CD4-positive, CD25-positive, alpha-beta regulatory T cell (primary cell): ENCODE data around the gene F5. TPM values are rescaled to one million over a fixed set of nuclear protein-coding genes. Genes with fewer than 3 reads are reported as not detected.

Experiments
- ATAC-seq, 2 donors: fragments of 150-1000 bp; cut with Tn5 transposase; one replicate each; pipeline ENCODE4 v1.10.0; 2021; ENCODE audit warnings: low read depth in 2 of 2, moderate number of reproducible peaks in 2 of 2, moderate library complexity in 1 of 2
- DNase-seq, 3 donors: peaks; one replicate each; pipeline versions ENCODE4 v3.0.0 to v3.0.0-alpha.2; 2012 to 2022; ENCODE audit warnings: mixed read lengths in 1 of 3
- H3K27ac ChIP-seq: one replicate; pipeline ENCODE4 v1.7.0; 2013; ENCODE audit warnings: mild to moderate bottlenecking, low read length; ENCODE audit not compliant: insufficient read depth, poor library complexity, severe bottlenecking
- H3K27me3 ChIP-seq: one replicate; pipeline ENCODE4 v1.7.0; 2013; ENCODE audit warnings: low read length; ENCODE audit not compliant: control insufficient read depth, insufficient read depth
- H3K36me3 ChIP-seq: one replicate; pipeline ENCODE4 v1.7.0; 2013; ENCODE audit warnings: mild to moderate bottlenecking, low read length, moderate library complexity; ENCODE audit not compliant: control insufficient read depth, insufficient read depth
- H3K4me1 ChIP-seq: 2 replicates; pipeline ENCODE4 v1.7.0; 2013; ENCODE audit warnings: mild to moderate bottlenecking, low read length; ENCODE audit not compliant: insufficient read depth, control insufficient read depth, poor library complexity, severe bottlenecking
- H3K4me3 ChIP-seq: one replicate; pipeline ENCODE4 v1.7.0; 2013; ENCODE audit warnings: low read depth, mild to moderate bottlenecking, low read length, moderate library complexity
- H3K9me3 ChIP-seq, 2 experiments: 1 replicate in 1 of 2; 2 replicates in 1 of 2; pipeline ENCODE4 v1.7.0; 2013; ENCODE audit warnings: low read length in 2 of 2, mild to moderate bottlenecking in 1 of 2, moderate library complexity in 1 of 2; ENCODE audit not compliant: control insufficient read depth in 2 of 2
- H3K27ac Mint-ChIP-seq, 3 donors: one replicate each; pipeline ENCODE4 v1.8.0; 2020 to 2022; ENCODE audit warnings: mild to moderate bottlenecking in 3 of 3, mixed read lengths in 3 of 3, moderate library complexity in 2 of 3
- H3K27me3 Mint-ChIP-seq: one replicate; pipeline ENCODE4 v1.8.0; 2022; ENCODE audit warnings: mild to moderate bottlenecking, mixed read lengths
- H3K36me3 Mint-ChIP-seq: one replicate; pipeline ENCODE4 v1.8.0; 2020; ENCODE audit warnings: mixed read lengths
- H3K4me1 Mint-ChIP-seq, 4 donors: one replicate each; pipeline ENCODE4 v1.8.0; 2020 to 2022; ENCODE audit warnings: mixed read lengths in 4 of 4, mild to moderate bottlenecking in 1 of 4
- H3K4me3 Mint-ChIP-seq, 4 donors: one replicate each; pipeline ENCODE4 v1.8.0; 2020 to 2022; ENCODE audit warnings: mild to moderate bottlenecking in 4 of 4, mixed read lengths in 4 of 4, moderate library complexity in 3 of 4
- H3K9me3 Mint-ChIP-seq, 7 donors: one replicate each; pipeline ENCODE4 v1.8.0; 2020 to 2022; ENCODE audit warnings: mixed read lengths in 7 of 7, mild to moderate bottlenecking in 3 of 7, moderate library complexity in 2 of 7
- polyA plus RNA-seq, 4 donors: library from polyadenylated mRNA; unstranded; fragments of 300-500 nt; fragmentation: Illumina TruSeq; gene quantifications; one replicate each; pipeline ENCODE4 v1.2.3, GENCODE V29; 2021
- total RNA-seq: library from RNA; stranded (reverse); gene quantifications from one replicate; pipeline ENCODE4 v1.2.3, GENCODE V29; 2022

The F5 gene
- 80.6 TPM for total RNA-seq
- 10 to 100 TPM; 10.1 to 29.4 (median 17.5) TPM for polyA plus RNA-seq

DNA sequence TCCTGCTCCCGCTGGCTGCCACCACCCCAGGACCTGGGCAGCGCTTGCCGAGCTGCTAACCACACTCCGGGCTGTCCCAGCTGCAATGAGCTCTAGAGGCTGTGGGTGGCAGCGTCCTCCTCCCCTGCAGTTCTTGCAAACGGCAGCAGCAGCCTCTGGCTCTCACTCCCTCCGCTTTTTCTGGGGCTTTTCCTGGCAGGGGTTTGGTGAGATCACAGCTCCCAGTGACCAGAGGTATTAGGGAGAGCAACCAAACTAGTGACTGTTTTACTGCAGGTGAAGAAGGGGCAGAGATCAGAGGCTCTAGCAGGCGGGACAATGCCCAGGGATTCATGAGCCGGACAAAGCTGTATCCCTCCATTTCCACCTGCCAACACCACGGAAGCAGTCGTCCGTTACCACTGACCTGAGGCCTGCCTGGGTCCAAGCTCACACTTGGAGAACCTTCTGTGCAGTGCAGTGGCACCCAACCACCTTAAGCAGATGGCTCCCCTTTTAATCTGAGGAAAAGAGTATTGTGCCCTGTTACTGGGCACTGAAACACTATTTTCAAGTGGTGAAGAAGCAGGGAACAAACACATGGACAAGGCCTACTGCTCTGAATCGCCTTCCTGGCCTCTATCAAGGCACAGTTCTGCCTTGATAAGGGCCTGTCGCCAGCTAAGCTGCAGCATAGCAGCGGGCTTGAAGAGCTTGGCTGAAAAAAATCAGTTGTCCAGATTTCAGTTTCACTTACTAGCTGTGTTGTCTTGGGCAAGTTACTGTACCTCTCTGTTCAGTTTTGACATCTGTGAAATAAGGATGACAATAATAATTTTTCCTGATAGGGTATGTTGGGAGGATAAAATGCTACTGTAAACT, at the start of gene F5:
F5 (minus strand) TSS at position 87 of the 861 bp plus-strand sequence. CDS start 95 bp downstream, outside the sequence.
- Mint-ChIP-seq H3K27me3 (no peaks in the 10 kb centered on the region), H3K36me3 (no peaks in the 10 kb centered on the region), H3K9me3 (no peaks in the 10 kb centered on the region), H3K4me1 (peaks cover 27 to 66% (median 47%) of the 10 kb centered on the region in 4 donors), H3K4me3 (peak within 1 kb of the TSS; percentile 94 to 98 (median 95)), H3K27ac (peak within 1 kb of the TSS; percentile 88 to 97 (median 88))
- Histone ChIP-seq H3K4me3 (peak within 1 kb of the TSS; percentile 90), H3K27me3 (no peaks in the 10 kb centered on the region), H3K4me1 (peaks cover 53% of the 10 kb centered on the region), H3K36me3 (no peaks in the 10 kb centered on the region), H3K27ac (peak within 1 kb of the TSS; percentile 60), H3K9me3 (no peaks in the 10 kb centered on the region)
- ATAC-seq (peak; percentile 95 to 97), DNase-seq (peak; percentile 65 to 92 (median 78))

DNA sequence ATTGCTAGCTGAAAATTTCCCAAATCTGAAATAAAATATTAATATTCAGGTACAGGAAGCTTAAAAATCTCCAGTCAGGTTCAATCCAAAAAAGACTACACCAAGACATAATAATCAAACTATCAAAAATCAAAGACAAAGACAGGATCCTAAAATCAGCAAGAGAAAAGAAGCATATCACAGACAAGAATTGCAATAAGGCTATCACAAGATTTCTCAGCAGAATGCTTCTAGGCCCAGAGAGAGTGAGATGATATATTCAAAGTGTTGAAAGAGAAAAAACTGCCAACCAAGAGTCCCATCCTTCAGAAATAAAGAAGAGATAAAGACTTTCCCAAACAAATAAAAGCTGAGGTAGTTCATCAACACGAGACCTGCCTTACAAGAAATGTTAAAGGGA, 48.6 kb upstream of the F5 start:
- H3K4me1 ChIP-seq = peaks cover 4% of the 10 kb centered on the region
- H3K27ac Mint-ChIP-seq = no peak overlapping the region

DNA sequence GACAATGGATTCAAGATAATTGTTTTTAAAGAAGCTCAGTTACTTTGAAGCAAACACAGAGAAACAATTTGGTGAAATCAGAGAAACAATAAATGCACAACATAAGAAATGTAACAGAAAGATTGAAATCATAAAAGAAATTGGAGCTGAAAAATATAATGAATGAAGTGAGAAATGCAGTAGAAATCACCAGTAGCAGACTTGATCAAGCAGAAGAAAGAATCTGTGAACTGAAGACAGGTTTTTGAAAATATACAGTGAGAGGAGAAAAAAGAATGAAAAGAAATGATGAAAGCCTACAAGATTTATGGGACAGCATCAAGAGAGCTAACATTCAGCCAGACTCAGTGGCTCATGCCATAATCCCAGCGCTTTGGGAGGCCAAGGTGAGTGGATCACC, 47.9 kb upstream of the F5 start:
- no peak for DNase-seq
- peaks cover 2% of the 10 kb centered on the region for H3K36me3 ChIP-seq
- H3K4me3 ChIP-seq = no peak overlapping the region
- H3K4me1 ChIP-seq = no peaks in the 10 kb centered on the region
- H3K4me3 Mint-ChIP-seq = no peak overlapping the region
- H3K27me3 ChIP-seq = no peaks in the 10 kb centered on the region
- H3K36me3 Mint-ChIP-seq = peaks cover 27% of the 10 kb centered on the region
- H3K27ac ChIP-seq = no peak overlapping the region
- H3K9me3 ChIP-seq = peaks cover 19 to 25% of the 10 kb centered on the region in 2 experiments
- no peak overlapping the region for H3K27ac Mint-ChIP-seq
- peaks cover 3 to 24% (median 17%) of the 10 kb centered on the region in 4 donors for H3K4me1 Mint-ChIP-seq
- ATAC-seq = no peak
- H3K27me3 Mint-ChIP-seq = peaks cover 5% of the 10 kb centered on the region
- peaks cover 2 to 23% (median 14%) of the 10 kb centered on the region in 7 donors for H3K9me3 Mint-ChIP-seq

More for the DNA sequence above, 48.6 kb upstream of the F5 start:
- Mint-ChIP-seq H3K36me3 (peaks cover 28% of the 10 kb centered on the region), H3K9me3 (peaks cover 2 to 23% (median 14%) of the 10 kb centered on the region in 7 donors), H3K27me3 (peaks cover 5% of the 10 kb centered on the region), H3K4me1 (peaks cover 9 to 26% (median 17%) of the 10 kb centered on the region in 4 donors), H3K4me3 (no peak overlapping the region)
- H3K4me3 ChIP-seq = no peak overlapping the region
- no peak overlapping the region for H3K27ac ChIP-seq
- no peak for DNase-seq
- H3K9me3 ChIP-seq = peaks cover 19 to 25% of the 10 kb centered on the region in 2 experiments
- H3K36me3 ChIP-seq = peaks cover 2% of the 10 kb centered on the region
- H3K27me3 ChIP-seq = no peaks in the 10 kb centered on the region
- ATAC-seq = no peak

DNA sequence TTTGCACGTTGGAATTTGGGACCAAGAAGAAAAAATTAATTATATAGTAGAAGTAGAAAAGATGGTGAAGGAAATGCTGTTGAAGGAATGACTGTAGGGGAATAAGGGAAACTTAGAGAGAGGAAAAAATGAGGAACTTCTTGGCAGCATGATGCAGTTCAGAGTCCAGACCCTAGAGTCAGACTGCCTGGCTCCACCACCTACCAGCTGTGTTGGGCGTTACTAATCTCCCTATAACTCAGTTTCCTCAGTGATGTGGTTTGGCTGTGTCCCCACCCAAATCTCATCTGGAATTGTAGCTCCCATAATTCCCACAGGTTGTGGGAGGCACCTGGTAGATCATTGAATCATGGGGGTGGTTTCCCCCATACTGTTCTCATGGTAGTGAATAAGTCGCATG, 45.0 kb upstream of the F5 start:
- DNase-seq = no peak
- no peaks in the 10 kb centered on the region for H3K27me3 ChIP-seq
- H3K36me3 Mint-ChIP-seq = peaks cover 27% of the 10 kb centered on the region
- H3K9me3 Mint-ChIP-seq = peaks cover 0 to 21% (median 8%) of the 10 kb centered on the region in 7 donors
- peaks cover 19 to 25% of the 10 kb centered on the region in 2 experiments for H3K9me3 ChIP-seq
- H3K4me1 ChIP-seq = peaks cover 7% of the 10 kb centered on the region
- no peak for ATAC-seq
- H3K4me1 Mint-ChIP-seq = peaks cover 3 to 36% (median 27%) of the 10 kb centered on the region in 4 donors
- H3K4me3 Mint-ChIP-seq = no peak overlapping the region
- H3K4me3 ChIP-seq = no peak overlapping the region
- peaks cover 2% of the 10 kb centered on the region for H3K36me3 ChIP-seq
- H3K27me3 Mint-ChIP-seq = peaks cover 5% of the 10 kb centered on the region
- peak overlapping the region in 1 of 3 donors; percentile 17 for H3K27ac Mint-ChIP-seq
- no peak overlapping the region for H3K27ac ChIP-seq

DNA sequence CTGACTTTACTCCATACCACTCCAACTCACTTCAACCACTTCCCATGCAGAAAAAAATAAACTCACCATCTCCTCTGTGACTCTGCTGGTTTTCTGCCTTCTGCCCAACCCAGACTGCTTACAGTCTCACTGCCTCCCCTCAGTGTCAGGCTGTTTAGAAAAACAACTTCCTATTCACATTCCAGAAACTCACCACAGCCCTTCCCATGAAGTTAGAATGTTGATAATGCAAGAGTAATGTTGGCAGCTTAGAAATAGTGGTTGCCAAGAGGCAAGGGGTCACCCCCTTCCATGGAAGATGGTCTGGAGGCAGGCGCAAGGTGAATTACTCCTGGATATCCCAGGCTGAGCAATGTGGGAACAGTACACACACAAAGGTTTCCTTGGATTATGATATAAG, 43.7 kb upstream of the F5 start, which contains the start of gene SELP:
SELP (minus strand) TSS at position 119 of the 400 bp plus-strand sequence; CDS start at position 69, 50 bp downstream.
- Mint-ChIP-seq H3K27me3 (peaks cover 5% of the 10 kb centered on the region), H3K36me3 (peaks cover 32% of the 10 kb centered on the region), H3K9me3 (peaks cover 2 to 17% (median 7%) of the 10 kb centered on the region in 7 donors), H3K27ac (peak within 1 kb of the TSS in 2 of 3 donors; percentile 74 to 75), H3K4me1 (peaks cover 9 to 47% (median 38%) of the 10 kb centered on the region in 4 donors), H3K4me3 (peak within 1 kb of the TSS in 1 of 4 donors; percentile 47)
- H3K4me1 ChIP-seq = peaks cover 7% of the 10 kb centered on the region
- ATAC-seq = no peak
- H3K36me3 ChIP-seq = peaks cover 1% of the 10 kb centered on the region
- DNase-seq = no peak
- no peak within 1 kb of the TSS for H3K27ac ChIP-seq
- H3K27me3 ChIP-seq = no peaks in the 10 kb centered on the region
- H3K4me3 ChIP-seq = no peak within 1 kb of the TSS
- H3K9me3 ChIP-seq = peaks cover 11 to 19% of the 10 kb centered on the region in 2 experiments

DNA sequence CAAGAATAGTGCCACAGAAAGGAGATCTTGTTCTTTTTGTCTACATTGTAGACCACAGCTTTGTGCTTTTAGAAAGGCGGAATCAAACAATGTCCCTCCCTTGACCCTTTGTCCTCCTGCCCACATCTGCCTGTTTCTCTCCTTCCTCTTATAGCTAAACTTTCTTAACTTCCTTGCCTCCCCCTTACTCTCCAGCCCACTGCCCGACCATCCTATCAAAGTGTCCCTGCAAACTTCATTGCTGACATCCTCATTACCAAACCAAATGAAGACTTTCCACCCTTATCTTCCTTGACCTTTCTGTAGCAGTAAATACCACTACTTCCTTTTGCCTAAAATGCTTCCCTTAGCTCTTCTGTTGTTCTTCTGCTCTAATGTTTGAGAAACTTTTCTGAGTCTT, 38.6 kb upstream of the F5 start:
- Histone ChIP-seq H3K9me3 (no peaks in the 10 kb centered on the region), H3K27ac (no peak overlapping the region), H3K36me3 (no peaks in the 10 kb centered on the region), H3K4me3 (no peak overlapping the region), H3K27me3 (no peaks in the 10 kb centered on the region), H3K4me1 (peaks cover 27% of the 10 kb centered on the region)
- Mint-ChIP-seq H3K4me1 (peaks cover 6 to 68% (median 49%) of the 10 kb centered on the region in 4 donors), H3K27ac (peak overlapping the region; percentile 11 to 85 (median 63)), H3K4me3 (peak overlapping the region in 2 of 4 donors; percentile 9 to 49), H3K27me3 (no peaks in the 10 kb centered on the region), H3K36me3 (peaks cover 23% of the 10 kb centered on the region), H3K9me3 (peaks cover 0 to 5% (median 0%) of the 10 kb centered on the region in 7 donors)
- no peak for ATAC-seq
- DNase-seq = no peak

DNA sequence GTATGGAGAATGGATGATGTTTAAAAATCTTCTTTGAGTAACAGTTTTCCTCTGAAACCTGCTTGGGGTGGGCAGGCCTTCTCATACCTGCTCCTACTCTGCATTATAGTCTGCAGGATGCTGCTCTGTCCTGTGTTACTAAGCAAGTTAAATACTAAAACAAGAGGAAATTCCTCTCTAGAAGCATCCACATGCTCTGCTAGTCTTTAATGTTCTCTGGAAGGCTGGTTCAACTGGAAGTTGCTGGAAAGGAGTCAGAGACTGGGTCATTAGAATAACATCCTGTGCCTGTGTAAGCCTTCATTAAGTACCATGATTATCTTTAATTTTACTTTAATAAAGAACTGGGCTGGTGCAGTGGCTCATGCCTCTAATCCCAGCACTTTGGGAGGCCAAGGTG, 37.8 kb upstream of the F5 start:
- no peak overlapping the region for H3K4me3 ChIP-seq
- H3K27ac ChIP-seq = no peak overlapping the region
- ATAC-seq (no peak), DNase-seq (no peak)
- peaks cover 0 to 5% (median 0%) of the 10 kb centered on the region in 7 donors for H3K9me3 Mint-ChIP-seq
- H3K4me1 ChIP-seq = peaks cover 27% of the 10 kb centered on the region
- H3K36me3 ChIP-seq = no peaks in the 10 kb centered on the region
- no peaks in the 10 kb centered on the region for H3K27me3 ChIP-seq
- peak overlapping the region in 3 of 4 donors; percentile 3 to 31 (median 29) for H3K4me3 Mint-ChIP-seq
- H3K36me3 Mint-ChIP-seq = peaks cover 19% of the 10 kb centered on the region
- H3K27ac Mint-ChIP-seq = peak overlapping the region; percentile 78 to 93 (median 85)
- no peaks in the 10 kb centered on the region for H3K9me3 ChIP-seq
- H3K4me1 Mint-ChIP-seq = peaks cover 6 to 65% (median 46%) of the 10 kb centered on the region in 4 donors
- H3K27me3 Mint-ChIP-seq = no peaks in the 10 kb centered on the region
